ENCODE data around the gene NUP85. TPM values are rescaled to one million over a fixed set of nuclear protein-coding genes. Genes with fewer than 3 reads are reported as not detected.
A peak's percentile ranks its signal among the peaks of the same experiment; 100 is the strongest.

NUP85 gene
- total RNA-seq, 2 experiments from 2014 or later = 129 to 219 TPM

DNA sequence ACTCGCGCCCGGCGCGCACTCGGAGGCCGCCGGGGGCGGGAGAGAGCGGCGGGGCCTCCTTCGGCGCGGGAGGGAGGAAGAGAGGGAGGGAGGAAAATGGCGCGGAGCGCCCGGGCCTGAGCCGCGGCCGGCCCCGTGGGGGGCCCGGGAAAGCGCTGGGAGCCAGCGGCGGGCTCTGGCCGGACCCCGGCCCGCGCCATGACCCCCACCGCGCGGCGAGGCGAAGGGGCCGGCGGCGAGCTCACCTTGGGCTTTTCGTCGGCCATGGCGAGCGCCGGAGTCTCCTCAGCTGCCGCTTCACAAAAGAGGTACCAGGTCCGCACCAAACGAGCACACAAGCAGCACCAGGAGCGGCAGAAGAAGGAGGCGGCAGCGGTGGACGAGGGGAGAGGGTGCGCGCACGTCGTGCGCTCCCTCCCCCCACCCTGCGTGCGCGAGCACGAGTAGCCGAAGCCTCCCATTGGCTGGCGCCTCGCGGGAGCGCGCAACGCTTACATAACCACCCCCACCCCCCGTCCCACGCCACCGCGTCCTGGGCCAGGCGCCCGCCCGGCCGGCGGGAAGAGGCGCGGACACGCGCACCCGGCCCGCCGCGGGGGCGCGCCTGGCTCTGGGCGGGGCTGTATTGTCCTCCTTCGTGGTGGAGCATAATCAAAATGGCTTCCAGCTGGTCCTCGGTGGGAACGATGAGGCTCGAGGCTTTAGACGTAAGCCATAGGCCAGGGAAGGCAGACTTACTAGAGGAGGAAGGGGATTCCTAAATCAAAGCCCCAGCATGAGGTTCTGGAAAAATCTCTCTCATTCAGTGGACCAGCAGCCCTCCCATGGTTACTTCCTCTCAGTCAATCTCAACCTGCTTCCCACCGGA, 22.7 kb upstream of the NUP85 start, which contains the start of gene SUMO2:
Gene SUMO2, minus strand, starts transcription at position 391 of the 868 bp plus-strand sequence. Its CDS starts 125 bp downstream, at position 266.
- CTCF ChIA-PET (ENCODE audit: unreplicated experiment) = interaction anchor here (0.6 kb wide), 1 partner anchor 38 kb away, joined by 3 read pairs; no protein-coding TSS in a partner anchor

GRCh38 chr17:75183999-75184884, 21.2 kb upstream of the NUP85 start:
- Histone ChIP-seq H3K9me2 (ENCODE audit: insufficient read depth, low read length) (no peaks in the 10 kb centered on the region), H3K4me3 (ENCODE audit: low read depth, low read length, poor library complexity, severe bottlenecking) (no peak overlapping the region), H2AFZ (ENCODE audit: low read length) (no peak overlapping the region), H4K20me1 (ENCODE audit: insufficient read depth, low read length) (peaks cover 10% of the 10 kb centered on the region), H3K27ac (ENCODE audit: low read depth, low read length, poor library complexity, severe bottlenecking) (no peak overlapping the region), H3K36me3 (ENCODE audit: insufficient read depth, low read length) (peaks cover 31% of the 10 kb centered on the region), H3K4me2 (ENCODE audit: low read length) (no peak overlapping the region), H3K79me2 (ENCODE audit: insufficient read depth, low read depth, low read length) (peaks cover 34% of the 10 kb centered on the region), H3K9me3 (ENCODE audit: low read length) (no peaks in the 10 kb centered on the region), H3K4me1 (ENCODE audit: insufficient read depth, low read length, poor library complexity, severe bottlenecking) (peaks cover 27% of the 10 kb centered on the region)
- no peak for DNase-seq (ENCODE audit: low spot score)
- BruUV-seq (replicated peaks) = TSS peak; percentile 86
- ChIA-PET POLR2A (interaction anchor here (0.5 to 1.7 kb wide), 8 partner anchors 13 to 1556 kb away, joined by 3 to 6 read pairs (median 4); partner anchors contain the start of genes NT5C and NUP85), CTCF (ENCODE audit: unreplicated experiment) (no interaction called here)
- intact Hi-C loops (cut with micrococcal nuclease; ENCODE audit: unreplicated experiment) = loop anchor here (1.0 to 2.0 kb wide), 4 partner anchors 17 to 137 kb away; partner anchors contain the start of genes ATP5PD, KCTD2, MIF4GD and NT5C
- no peak for TF ChIP-seq EZH2phosphoT487 (IDR thresholded peaks at IDR 0.05; ENCODE audit: borderline replicate concordance, low read depth, low read length)
- no peak for TF ChIP-seq CTCF (conservative IDR thresholded peaks at IDR 0.05; ENCODE audit: low read length)

More for the DNA sequence above, 22.7 kb upstream of the NUP85 start, which contains the start of gene SUMO2:
- Histone ChIP-seq H2AFZ (ENCODE audit: low read length) (peak within 1 kb of the TSS; percentile 76; the same call in 1 of the 2 replicates), H3K27ac (ENCODE audit: low read depth, low read length, poor library complexity, severe bottlenecking) (peak within 1 kb of the TSS; percentile 91), H3K36me3 (ENCODE audit: insufficient read depth, low read length) (peaks cover 45% of the 10 kb centered on the region), H4K20me1 (ENCODE audit: insufficient read depth, low read length) (peaks cover 10% of the 10 kb centered on the region), H3K4me2 (ENCODE audit: low read length) (peak within 1 kb of the TSS; percentile 81), H3K4me1 (ENCODE audit: insufficient read depth, low read length, poor library complexity, severe bottlenecking) (peaks cover 24% of the 10 kb centered on the region), H3K9me3 (ENCODE audit: low read length) (no peaks in the 10 kb centered on the region), H3K4me3 (ENCODE audit: low read depth, low read length, poor library complexity, severe bottlenecking) (peak within 1 kb of the TSS; percentile 88), H3K9me2 (ENCODE audit: insufficient read depth, low read length) (no peaks in the 10 kb centered on the region), H3K79me2 (ENCODE audit: insufficient read depth, low read depth, low read length) (peaks cover 49% of the 10 kb centered on the region)
- intact Hi-C loops (cut with micrococcal nuclease; ENCODE audit: unreplicated experiment) = loop anchor here (1.0 to 2.0 kb wide), 4 partner anchors 18 to 136 kb away; partner anchors contain the start of genes ATP5PD, KCTD2, MIF4GD and NT5C
- BruUV-seq (replicated peaks) = no TSS peak
- TF ChIP-seq EZH2phosphoT487 (IDR thresholded peaks at IDR 0.05; ENCODE audit: borderline replicate concordance, low read depth, low read length) (no peak), CTCF (conservative IDR thresholded peaks at IDR 0.05; ENCODE audit: low read length) (peak; percentile 41; the same call in 1 of the 2 replicates)
- POLR2A ChIA-PET = interaction anchor here (0.6 to 1.7 kb wide), 5 partner anchors 11 to 1144 kb away, joined by 3 to 5 read pairs (median 3); partner anchors contain the start of gene NT5C
- DNase-seq (ENCODE audit: low spot score) = peak; percentile 100
